Sigmoid colon (tissue), 7 donors: ENCODE results near the gene ADARB2. TPM values are rescaled to one million over a fixed set of nuclear protein-coding genes. Genes with fewer than 3 reads are reported as not detected.

Source experiments
- DNase-seq: peaks from one replicate; pipeline ENCODE4 v3.0.0-alpha.2; 2019
- H3K27ac ChIP-seq, 4 donors: fragments of 200-600 bp; sonication (generic); one replicate each; pipeline ENCODE4 v1.5.1; 2016 to 2019; ENCODE audit warnings: mild to moderate bottlenecking in 1 of 4
- H3K27me3 ChIP-seq, 3 donors: fragments of 200-600 bp; sonication (generic); one replicate each; pipeline ENCODE4 v1.5.1; 2019; ENCODE audit warnings: mild to moderate bottlenecking in 1 of 3
- H3K36me3 ChIP-seq, 4 donors: fragments of 200-600 bp; sonication (generic); one replicate each; pipeline ENCODE4 v1.5.1; 2016 to 2019
- H3K4me1 ChIP-seq, 4 donors: fragments of 200-600 bp; sonication (generic); one replicate each; pipeline ENCODE4 v1.5.1; 2017 to 2019
- H3K4me3 ChIP-seq, 4 donors: fragments of 200-600 bp; sonication (generic); one replicate each; pipeline ENCODE4 v1.5.1; 2017 to 2019; ENCODE audit warnings: mild to moderate bottlenecking in 2 of 4, moderate library complexity in 1 of 4
- H3K9me3 ChIP-seq, 4 donors: fragments of 200-600 bp in 3 of 4; sonication (generic) in 3 of 4; one replicate each; pipeline versions ENCODE4 v1.5.1 to v1.6.1; 2013 to 2019
- CTCF ChIP-seq, 4 experiments: fragments of 450-650 bp in 3 of 4; fragments of 200-600 bp in 1 of 4; IDR thresholded peaks; one replicate each; pipeline ENCODE4 v1.5.1; 2016 to 2019; ENCODE audit warnings: antibody characterized with exemption in 4 of 4, mild to moderate bottlenecking in 3 of 4, moderate library complexity in 2 of 4
- EP300 ChIP-seq, 4 donors: sonication (generic); formaldehyde crosslinking; IDR thresholded peaks; one replicate each; pipeline ENCODE4 v1.6.1; 2017; ENCODE audit warnings: antibody characterized with exemption in 4 of 4
- POLR2A ChIP-seq, 2 donors: fragments of 450-650 bp; IDR thresholded peaks; one replicate each; pipeline ENCODE4 v1.6.1; 2016; ENCODE audit warnings: antibody characterized with exemption in 2 of 2, mild to moderate bottlenecking in 2 of 2, moderate library complexity in 2 of 2
- POLR2AphosphoS5 ChIP-seq, 4 donors: sonication (generic); formaldehyde crosslinking; IDR thresholded peaks; one replicate each; pipeline ENCODE4 v1.6.1; 2017; ENCODE audit warnings: antibody characterized with exemption in 4 of 4
- WGBS, 2 donors: extraction: QIAGEN DNeasy Blood & Tissue Kit; methylation state at CpG; one replicate each; pipeline ENCODE4 v1.1.7; 2013; 5-methylcytosine and 5-hydroxymethylcytosine counted together
- intact Hi-C: fragments of 100-400 bp; cut with DNase I; formaldehyde crosslinking; loops from one replicate; pipeline ENCODE4 v1.15.1; 2023
- polyA plus RNA-seq, 3 donors: library from polyadenylated mRNA; stranded (reverse); fragments of 200-250 nt; gene quantifications; one replicate each; pipeline ENCODE4 v1.2.3, GENCODE V29; 2013
- total RNA-seq, 4 donors: library from RNA; depleted of rRNA; stranded (reverse); fragments of >200 nt; gene quantifications; one replicate each; pipeline ENCODE4 v1.1.0, GENCODE V29; 2016
- donor health status: healthy with polysubstance abuse.
- donor health status: Bipolar disorder and iron deficiency.
- donor health status: healthy.

The ADARB2 gene
- total and polyA plus RNA-seq, 7 donors = 0.60 to 5.9 (median 3.5) TPM; not detected in 1

GRCh38 chr10:1642600-1643160, 94.6 kb downstream of the ADARB2 start:
- 81 to 82% methylated on average over 8 of the region's 8 CpGs for WGBS, 2 donors
- Histone ChIP-seq H3K36me3 (no peaks in the 10 kb centered on the region), H3K27ac (no peak overlapping the region), H3K4me3 (no peak overlapping the region), H3K4me1 (no peaks in the 10 kb centered on the region), H3K27me3 (no peaks in the 10 kb centered on the region), H3K9me3 (no peaks in the 10 kb centered on the region)
- intact Hi-C loops = no loop called here
- DNase-seq = peak; percentile 47
- TF ChIP-seq EP300 (IDR thresholded peaks at IDR 0.05) (no peak), CTCF (IDR thresholded peaks at IDR 0.05) (no peak), POLR2AphosphoS5 (IDR thresholded peaks at IDR 0.05) (no peak), POLR2A (IDR thresholded peaks at IDR 0.05) (no peak)

GRCh38 chr10:1641402-1641801, 95.9 kb downstream of the ADARB2 start:
- H3K27ac ChIP-seq = no peak overlapping the region
- peak; percentile 25 for DNase-seq
- no peaks in the 10 kb centered on the region for H3K27me3 ChIP-seq
- intact Hi-C loops = no loop called here
- H3K4me3 ChIP-seq = no peak overlapping the region
- H3K9me3 ChIP-seq = no peaks in the 10 kb centered on the region
- 31 to 72% methylated on average over 7 of the region's 7 CpGs for WGBS, 2 donors
- TF ChIP-seq POLR2AphosphoS5 (IDR thresholded peaks at IDR 0.05) = no peak
- TF ChIP-seq EP300 (IDR thresholded peaks at IDR 0.05) = no peak
- no peak for TF ChIP-seq POLR2A (IDR thresholded peaks at IDR 0.05)
- H3K4me1 ChIP-seq = no peaks in the 10 kb centered on the region
- H3K36me3 ChIP-seq = no peaks in the 10 kb centered on the region

- WGBS, 2 donors = 88 to 89% methylated on average over 7 of the region's 7 CpGs
- TF ChIP-seq EP300 (IDR thresholded peaks at IDR 0.05) (no peak), POLR2A (IDR thresholded peaks at IDR 0.05) (no peak), POLR2AphosphoS5 (IDR thresholded peaks at IDR 0.05) (no peak)
- no peaks in the 10 kb centered on the region for H3K36me3 ChIP-seq
- DNase-seq = no peak
- intact Hi-C loops = no loop called here
- no peaks in the 10 kb centered on the region for H3K9me3 ChIP-seq
- no peaks in the 10 kb centered on the region for H3K4me1 ChIP-seq
- H3K27me3 ChIP-seq = peaks cover 0 to 4% (median 0%) of the 10 kb centered on the region in 3 donors
- no peak overlapping the region for H3K27ac ChIP-seq
- no peak overlapping the region for H3K4me3 ChIP-seq
Observed at GRCh38 chr10:1638889-1639419, 98.4 kb downstream of the ADARB2 start.

GRCh38 chr10:1635340-1635739, 102.0 kb downstream of the ADARB2 start:
- intact Hi-C loops = no loop called here
- H3K9me3 ChIP-seq = peaks cover 0 to 2% (median 0%) of the 10 kb centered on the region in 4 donors
- H3K4me1 ChIP-seq = no peaks in the 10 kb centered on the region
- peaks cover 0 to 4% (median 0%) of the 10 kb centered on the region in 3 donors for H3K27me3 ChIP-seq
- DNase-seq = no peak
- no peak overlapping the region for H3K27ac ChIP-seq
- WGBS, 2 donors = 68 to 71% methylated on average over 11 of the region's 11 CpGs
- no peaks in the 10 kb centered on the region for H3K36me3 ChIP-seq
- TF ChIP-seq POLR2A (IDR thresholded peaks at IDR 0.05) (no peak), CTCF (IDR thresholded peaks at IDR 0.05) (no peak), EP300 (IDR thresholded peaks at IDR 0.05) (no peak), POLR2AphosphoS5 (IDR thresholded peaks at IDR 0.05) (no peak)
- H3K4me3 ChIP-seq = no peak overlapping the region

- Histone ChIP-seq H3K4me1 (no peaks in the 10 kb centered on the region), H3K36me3 (no peaks in the 10 kb centered on the region), H3K27me3 (peaks cover 0 to 4% (median 0%) of the 10 kb centered on the region in 3 donors), H3K27ac (no peak overlapping the region), H3K4me3 (no peak overlapping the region), H3K9me3 (peaks cover 0 to 2% (median 0%) of the 10 kb centered on the region in 4 donors)
- TF ChIP-seq POLR2A (IDR thresholded peaks at IDR 0.05) = no peak
- TF ChIP-seq POLR2AphosphoS5 (IDR thresholded peaks at IDR 0.05) = no peak
- TF ChIP-seq CTCF (IDR thresholded peaks at IDR 0.05) = no peak
- no peak for TF ChIP-seq EP300 (IDR thresholded peaks at IDR 0.05)
- DNase-seq = no peak
- intact Hi-C loops = no loop called here
- WGBS, 2 donors = 87 to 91% methylated on average over 5 of the region's 5 CpGs
Observed at GRCh38 chr10:1634239-1634638, 103.1 kb downstream of the ADARB2 start.
